Hair follicular keratinocyte (primary cell): Measurements from ENCODE around the gene ASB11. TPM values are rescaled to one million over a fixed set of nuclear protein-coding genes. Genes with fewer than 3 reads are reported as not detected.

ENCODE experiments used
- total RNA-seq: library from RNA; depleted of rRNA; stranded (reverse); fragments of >200 nt; gene quantifications from 2 replicates; pipeline ENCODE4 v1.2.3, GENCODE V29; 2015

ASB11 gene
- total RNA-seq = not detected in 2 replicates

GRCh38 chrX:15315509-15315908 is at the start of gene ASB11:
TSS of gene ASB11 (minus strand) at chrX:15315640. CDS start at chrX:15315605, 35 bp downstream.

GRCh38 chrX:15335135-15336022 is 19.9 kb upstream of the ASB11 start, which contains the start of gene PIGA:
TSS of gene PIGA (minus strand) at chrX:15335523. CDS start at chrX:15331930, 3,593 bp downstream.

GRCh38 chrX:15269618-15270521 is 45.6 kb downstream of the ASB11 start, which contains the start of gene ASB9:
TSS of gene ASB9 (minus strand) at chrX:15270083. CDS start at chrX:15269874, 209 bp downstream.

Other genes with a start within 250 kb of the ASB11 start
- gene ASB9, start 45.6 kb downstream of the ASB11 start, total RNA-seq = 0.91 and 2.7 TPM in 2 replicates
- gene PIGA, start 19.9 kb upstream of the ASB11 start, total RNA-seq = 9.1 and 11.4 TPM in 2 replicates
- not detected in 2 replicates for gene VEGFD, start 68.8 kb upstream of the ASB11 start, total RNA-seq
- gene PIR, start 177.7 kb upstream of the ASB11 start, total RNA-seq = 17.6 and 22.6 TPM in 2 replicates
- not detected in 2 replicates for gene BMX, start 185.2 kb upstream of the ASB11 start, total RNA-seq